ENCODE data around the gene ZDHHC14.
A peak's percentile ranks its signal among the peaks of the same experiment; 100 is the strongest.

The ZDHHC14 gene

GRCh38 chr6:157668713-157669112, 287.7 kb downstream of the ZDHHC14 start:
- no peaks in the 10 kb centered on the region for H3K9me3 ChIP-seq (ENCODE audit: severe bottlenecking)
- TF ChIP-seq CTCF (IDR thresholded peaks at IDR 0.05; ENCODE audit: poor library complexity, severe bottlenecking), result no peak

GRCh38 chr6:157669323-157669722, 288.3 kb downstream of the ZDHHC14 start:
- Histone ChIP-seq H3K36me3 (ENCODE audit: low read depth) (no peaks in the 10 kb centered on the region), H3K27ac (ENCODE audit: poor library complexity, severe bottlenecking) (no peak overlapping the region), H3K4me1 (ENCODE audit: insufficient read depth, poor library complexity, severe bottlenecking) (peaks cover 12% of the 10 kb centered on the region), H3K27me3 (ENCODE audit: insufficient read depth, poor library complexity, severe bottlenecking) (no peaks in the 10 kb centered on the region), H3K9me3 (ENCODE audit: severe bottlenecking) (no peaks in the 10 kb centered on the region), H3K4me3 (ENCODE audit: severe bottlenecking) (no peak overlapping the region)
- peak; percentile 7; the same call in 2 of the 3 replicates for ATAC-seq (ENCODE audit: low read depth)
- DNase-seq (ENCODE audit: low spot score), result no peak
- TF ChIP-seq CTCF (IDR thresholded peaks at IDR 0.05; ENCODE audit: poor library complexity, severe bottlenecking), result no peak

More at GRCh38 chr6:157668713-157669112, 287.7 kb downstream of the ZDHHC14 start:
- Histone ChIP-seq H3K27me3 (ENCODE audit: insufficient read depth, poor library complexity, severe bottlenecking) (no peaks in the 10 kb centered on the region), H3K4me1 (ENCODE audit: insufficient read depth, poor library complexity, severe bottlenecking) (peaks cover 12% of the 10 kb centered on the region), H3K4me3 (ENCODE audit: severe bottlenecking) (no peak overlapping the region), H3K36me3 (ENCODE audit: low read depth) (no peaks in the 10 kb centered on the region), H3K27ac (ENCODE audit: poor library complexity, severe bottlenecking) (no peak overlapping the region)
- no peak for ATAC-seq (ENCODE audit: low read depth)
- no peak for DNase-seq (ENCODE audit: low spot score)

- Histone ChIP-seq H3K36me3 (ENCODE audit: low read depth) (no peaks in the 10 kb centered on the region), H3K4me3 (ENCODE audit: severe bottlenecking) (no peak overlapping the region), H3K27me3 (ENCODE audit: insufficient read depth, poor library complexity, severe bottlenecking) (no peaks in the 10 kb centered on the region), H3K4me1 (ENCODE audit: insufficient read depth, poor library complexity, severe bottlenecking) (peaks cover 12% of the 10 kb centered on the region), H3K9me3 (ENCODE audit: severe bottlenecking) (no peaks in the 10 kb centered on the region), H3K27ac (ENCODE audit: poor library complexity, severe bottlenecking) (no peak overlapping the region)
- ATAC-seq (ENCODE audit: low read depth) (peak; percentile 90), DNase-seq (ENCODE audit: low spot score) (no peak)
- TF ChIP-seq CTCF (IDR thresholded peaks at IDR 0.05; ENCODE audit: poor library complexity, severe bottlenecking), result peak; percentile 8
Measured at GRCh38 chr6:157669747-157670216, 288.8 kb downstream of the ZDHHC14 start.

GRCh38 chr6:157670466-157671186, 289.6 kb downstream of the ZDHHC14 start:
- DNase-seq (ENCODE audit: low spot score) (no peak), ATAC-seq (ENCODE audit: low read depth) (no peak)
- Histone ChIP-seq H3K9me3 (ENCODE audit: severe bottlenecking) (no peaks in the 10 kb centered on the region), H3K4me1 (ENCODE audit: insufficient read depth, poor library complexity, severe bottlenecking) (peaks cover 12% of the 10 kb centered on the region), H3K4me3 (ENCODE audit: severe bottlenecking) (no peak overlapping the region), H3K27ac (ENCODE audit: poor library complexity, severe bottlenecking) (no peak overlapping the region), H3K36me3 (ENCODE audit: low read depth) (no peaks in the 10 kb centered on the region), H3K27me3 (ENCODE audit: insufficient read depth, poor library complexity, severe bottlenecking) (no peaks in the 10 kb centered on the region)
- no peak for TF ChIP-seq CTCF (IDR thresholded peaks at IDR 0.05; ENCODE audit: poor library complexity, severe bottlenecking)
